ENCODE results near the gene EEA1.
A peak's percentile ranks its signal among the peaks of the same experiment; 100 is the strongest.
"Not testable (repeated sequence)": the region's sequence is repeated elsewhere in the genome, so short reads cannot be mapped to it uniquely, and the experiment has no call there.

EEA1 gene

GRCh38 chr12:92928962-92929915 lies at the start of gene EEA1:
Gene EEA1, minus strand, starts transcription at chr12:92929295. Its CDS starts 229 bp downstream, at chr12:92929066.
- peak; percentile 96 for DNase-seq (ENCODE audit: low spot score)

GRCh38 chr12:92978607-92979006 lies 49.5 kb upstream of the EEA1 start:
- no peak for DNase-seq (ENCODE audit: low spot score)

- DNase-seq (ENCODE audit: low spot score) = no peak
Observed at GRCh38 chr12:92977326-92977725, 48.2 kb upstream of the EEA1 start.

GRCh38 chr12:92974759-92975158 lies 45.7 kb upstream of the EEA1 start:
- DNase-seq (ENCODE audit: low spot score) = no peak

- DNase-seq (ENCODE audit: low spot score) = no peak
Observed at GRCh38 chr12:92973614-92974013, 44.5 kb upstream of the EEA1 start.

GRCh38 chr12:92971859-92972524 lies 42.9 kb upstream of the EEA1 start:
- DNase-seq (ENCODE audit: low spot score) = no peak

- no peak for DNase-seq (ENCODE audit: low spot score)
Observed at GRCh38 chr12:92968176-92968813, 39.2 kb upstream of the EEA1 start.

- not testable (repeated sequence) for DNase-seq (ENCODE audit: low spot score)
Observed at GRCh38 chr12:92964378-92964777, 35.3 kb upstream of the EEA1 start.

GRCh38 chr12:92961949-92962348 lies 32.9 kb upstream of the EEA1 start:
- DNase-seq (ENCODE audit: low spot score) = no peak

GRCh38 chr12:92955997-92956663 lies 27.0 kb upstream of the EEA1 start:
- DNase-seq (ENCODE audit: low spot score) = no peak

GRCh38 chr12:92953747-92954146 lies 24.7 kb upstream of the EEA1 start:
- DNase-seq (ENCODE audit: low spot score) = no peak

- DNase-seq (ENCODE audit: low spot score) = no peak
Observed at GRCh38 chr12:92952394-92952793, 23.3 kb upstream of the EEA1 start.

GRCh38 chr12:92951006-92951405 lies 21.9 kb upstream of the EEA1 start:
- DNase-seq (ENCODE audit: low spot score) = no peak

GRCh38 chr12:92950011-92950410 lies 20.9 kb upstream of the EEA1 start:
- DNase-seq (ENCODE audit: low spot score) = no peak

GRCh38 chr12:92949466-92949865 lies 20.4 kb upstream of the EEA1 start:
- DNase-seq (ENCODE audit: low spot score) = no peak

- no peak for DNase-seq (ENCODE audit: low spot score)
Observed at GRCh38 chr12:92947589-92948215, 18.6 kb upstream of the EEA1 start.

- no peak for DNase-seq (ENCODE audit: low spot score)
Observed at GRCh38 chr12:92945659-92946220, 16.6 kb upstream of the EEA1 start.

GRCh38 chr12:92943482-92944250 lies 14.6 kb upstream of the EEA1 start:
- no peak for DNase-seq (ENCODE audit: low spot score)

- DNase-seq (ENCODE audit: low spot score) = no peak
Observed at GRCh38 chr12:92942905-92943304, 13.8 kb upstream of the EEA1 start.

GRCh38 chr12:92939116-92939515 lies 10.0 kb upstream of the EEA1 start:
- DNase-seq (ENCODE audit: low spot score) = no peak

GRCh38 chr12:92938638-92939037 lies 9.5 kb upstream of the EEA1 start:
- DNase-seq (ENCODE audit: low spot score) = no peak

Data from iPS-NIHi11 (cell line).